Activated CD8-positive, alpha-beta T cell treated with anti-CD3 and anti-CD28 coated beads for 36 hours (primary cell): ENCODE results near the gene TRAK2. TPM values are rescaled to one million over a fixed set of nuclear protein-coding genes. Genes with fewer than 3 reads are reported as not detected.

Source experiments
- ATAC-seq: fragments of 200-7000 bp; cut with Tn5 transposase; one replicate; pipeline ENCODE4 v1.10.0; 2021; ENCODE audit warnings: mild to moderate bottlenecking, moderate library complexity
- CTCF ChIA-PET: fragments of 350-600 bp; sonication (Branson Sonifier 250); formaldehyde crosslinking; loops from one replicate; lab custom pipeline; 2021; ENCODE audit warnings: antibody characterized with exemption; lab: Charles Lee
- POLR2A ChIA-PET: fragments of 350-600 bp; sonication (Branson Sonifier 250); formaldehyde crosslinking; loops from one replicate; lab custom pipeline; 2021; ENCODE audit warnings: antibody characterized with exemption; lab: Charles Lee
- DNase-seq: peaks from one replicate; pipeline ENCODE4 v3.0.0-alpha.2; 2020
- H3K27ac Mint-ChIP-seq: one replicate; pipeline ENCODE4 v1.8.0; 2021; ENCODE audit warnings: mild to moderate bottlenecking, mixed read lengths
- H3K27me3 Mint-ChIP-seq: one replicate; pipeline ENCODE4 v1.8.0; 2021; ENCODE audit warnings: mixed read lengths
- H3K36me3 Mint-ChIP-seq: one replicate; pipeline ENCODE4 v1.8.0; 2021; ENCODE audit warnings: low read depth, mixed read lengths
- H3K4me1 Mint-ChIP-seq: one replicate; pipeline ENCODE4 v1.8.0; 2021; ENCODE audit warnings: low read depth, mixed read lengths
- H3K4me3 Mint-ChIP-seq: one replicate; pipeline ENCODE4 v1.8.0; 2021; ENCODE audit warnings: mild to moderate bottlenecking, moderate library complexity, mixed read lengths
- H3K9me3 Mint-ChIP-seq: one replicate; pipeline ENCODE4 v1.8.0; 2021; ENCODE audit warnings: mixed read lengths
- intact Hi-C: fragments of 100-400 bp; cut with micrococcal nuclease; formaldehyde crosslinking; loops from one replicate; pipeline ENCODE4 v1.10.0; 2022
- total RNA-seq, 2 experiments: library from RNA; stranded (reverse); gene quantifications; one replicate each; pipeline ENCODE4 v1.2.3, GENCODE V29; 2021
- TF ChIP-seq, protein P1 (sequence below): fragments of 200-600 bp; IDR thresholded peaks from one replicate; pipeline ENCODE4 v1.8.0; 2022; ENCODE audit warnings: antibody characterized with exemption, mild to moderate bottlenecking

The TRAK2 gene
- total RNA-seq, 2 experiments from 2014 or later: 19.8 to 22.8 TPM

DNA sequence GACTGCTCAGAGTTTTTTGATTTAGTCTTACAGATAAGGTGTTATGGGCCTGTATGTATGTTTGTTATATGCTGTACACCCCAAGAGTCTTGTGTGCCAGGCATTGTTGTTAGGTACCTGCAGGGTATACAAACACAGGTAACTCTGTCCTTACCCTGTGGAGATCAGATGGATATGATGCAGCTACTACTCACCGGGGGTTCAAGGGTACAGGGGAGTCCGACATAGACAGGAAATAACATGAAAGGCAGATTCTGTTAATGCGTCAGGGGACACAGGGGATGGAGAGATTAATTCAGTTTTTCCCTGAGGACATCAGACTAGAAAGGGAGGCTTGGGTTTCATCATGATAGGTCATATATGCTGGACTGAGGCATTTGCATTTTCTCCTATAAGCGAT is 31.3 kb downstream of the TRAK2 start:
- H3K9me3 Mint-ChIP-seq: no peaks in the 10 kb centered on the region
- intact Hi-C loops: no loop called here
- ChIA-PET CTCF (no interaction called here), POLR2A (no interaction called here)
- H3K27ac Mint-ChIP-seq: peak overlapping the region; percentile 66
- H3K4me3 Mint-ChIP-seq: no peak overlapping the region
- ATAC-seq (peak; percentile 32), DNase-seq (no peak)
- H3K4me1 Mint-ChIP-seq: peaks cover 45% of the 10 kb centered on the region
- peaks cover 6% of the 10 kb centered on the region for H3K36me3 Mint-ChIP-seq
- TF ChIP-seq, protein P1, sequence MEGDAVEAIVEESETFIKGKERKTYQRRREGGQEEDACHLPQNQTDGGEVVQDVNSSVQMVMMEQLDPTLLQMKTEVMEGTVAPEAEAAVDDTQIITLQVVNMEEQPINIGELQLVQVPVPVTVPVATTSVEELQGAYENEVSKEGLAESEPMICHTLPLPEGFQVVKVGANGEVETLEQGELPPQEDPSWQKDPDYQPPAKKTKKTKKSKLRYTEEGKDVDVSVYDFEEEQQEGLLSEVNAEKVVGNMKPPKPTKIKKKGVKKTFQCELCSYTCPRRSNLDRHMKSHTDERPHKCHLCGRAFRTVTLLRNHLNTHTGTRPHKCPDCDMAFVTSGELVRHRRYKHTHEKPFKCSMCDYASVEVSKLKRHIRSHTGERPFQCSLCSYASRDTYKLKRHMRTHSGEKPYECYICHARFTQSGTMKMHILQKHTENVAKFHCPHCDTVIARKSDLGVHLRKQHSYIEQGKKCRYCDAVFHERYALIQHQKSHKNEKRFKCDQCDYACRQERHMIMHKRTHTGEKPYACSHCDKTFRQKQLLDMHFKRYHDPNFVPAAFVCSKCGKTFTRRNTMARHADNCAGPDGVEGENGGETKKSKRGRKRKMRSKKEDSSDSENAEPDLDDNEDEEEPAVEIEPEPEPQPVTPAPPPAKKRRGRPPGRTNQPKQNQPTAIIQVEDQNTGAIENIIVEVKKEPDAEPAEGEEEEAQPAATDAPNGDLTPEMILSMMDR: no peak
- H3K27me3 Mint-ChIP-seq: no peaks in the 10 kb centered on the region

DNA sequence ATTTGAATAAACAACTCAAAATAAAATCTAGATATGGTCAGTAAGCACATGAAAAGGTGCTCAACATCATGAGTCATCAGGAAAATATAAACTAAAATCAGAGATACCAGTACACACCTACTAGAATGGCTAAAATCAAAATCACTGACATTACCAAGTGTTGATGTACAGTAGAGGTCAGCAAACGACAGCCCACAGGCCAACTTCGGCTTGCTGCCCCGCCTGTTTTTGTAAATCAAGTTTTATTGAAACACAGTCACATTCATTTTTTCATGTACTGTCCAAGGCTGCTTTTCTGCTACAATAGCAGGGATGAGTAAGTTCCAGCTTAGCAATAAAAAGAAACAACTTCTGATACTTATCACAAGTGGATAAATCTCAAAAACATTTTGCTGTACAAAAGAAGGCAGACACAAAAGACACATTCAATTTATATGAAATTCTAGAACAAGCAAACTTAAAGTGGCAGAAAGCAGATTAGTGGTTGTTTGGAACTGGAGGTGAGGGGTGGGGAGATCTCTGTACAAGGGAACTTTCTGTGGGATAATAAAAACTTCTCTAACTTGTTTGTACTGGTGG is 32.1 kb downstream of the TRAK2 start:
- Mint-ChIP-seq H3K27ac (peak overlapping the region; percentile 77), H3K4me1 (peaks cover 44% of the 10 kb centered on the region), H3K27me3 (no peaks in the 10 kb centered on the region), H3K36me3 (peaks cover 6% of the 10 kb centered on the region), H3K9me3 (no peaks in the 10 kb centered on the region), H3K4me3 (no peak overlapping the region)
- intact Hi-C loops: no loop called here
- DNase-seq: no peak
- TF ChIP-seq, protein P1: no peak
- ATAC-seq: no peak
- POLR2A ChIA-PET: interaction anchor here (0.5 kb wide), 1 partner anchor 12 kb away, joined by 3 read pairs; no protein-coding TSS in a partner anchor
- CTCF ChIA-PET: no interaction called here

DNA sequence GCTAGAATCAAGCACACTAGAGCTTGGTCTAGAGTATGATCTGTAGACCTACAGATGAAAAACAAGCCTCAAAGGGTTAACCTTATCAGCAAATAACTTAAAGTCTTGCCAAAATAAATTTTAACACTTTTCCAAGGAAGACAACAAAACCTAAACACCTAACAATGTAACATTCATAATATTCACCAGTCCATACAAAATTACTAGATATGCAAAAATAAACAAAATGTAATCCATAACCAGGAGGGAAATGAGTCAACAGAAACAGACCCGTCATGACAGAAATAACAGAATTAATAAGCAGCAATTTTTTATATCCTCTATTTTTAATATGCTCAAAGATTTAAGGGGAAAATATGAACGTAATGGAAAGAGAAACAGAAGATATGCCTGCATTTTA is 36.1 kb downstream of the TRAK2 start:
- ATAC-seq (no peak), DNase-seq (no peak)
- Mint-ChIP-seq H3K27ac (no peak overlapping the region), H3K9me3 (no peaks in the 10 kb centered on the region), H3K4me1 (peaks cover 19% of the 10 kb centered on the region), H3K36me3 (peaks cover 8% of the 10 kb centered on the region), H3K27me3 (no peaks in the 10 kb centered on the region), H3K4me3 (no peak overlapping the region)
- intact Hi-C loops: no loop called here
- ChIA-PET CTCF (interaction anchor here (0.9 to 2.1 kb wide), 3 partner anchors 10 to 183 kb away, joined by 3 to 9 read pairs (median 9); no protein-coding TSS in a partner anchor), POLR2A (interaction anchor here (1.0 kb wide), 1 partner anchor 36 kb away, joined by 4 read pairs; the partner anchor contains the start of genes STRADB and TRAK2)
- TF ChIP-seq, protein P1: no peak

DNA sequence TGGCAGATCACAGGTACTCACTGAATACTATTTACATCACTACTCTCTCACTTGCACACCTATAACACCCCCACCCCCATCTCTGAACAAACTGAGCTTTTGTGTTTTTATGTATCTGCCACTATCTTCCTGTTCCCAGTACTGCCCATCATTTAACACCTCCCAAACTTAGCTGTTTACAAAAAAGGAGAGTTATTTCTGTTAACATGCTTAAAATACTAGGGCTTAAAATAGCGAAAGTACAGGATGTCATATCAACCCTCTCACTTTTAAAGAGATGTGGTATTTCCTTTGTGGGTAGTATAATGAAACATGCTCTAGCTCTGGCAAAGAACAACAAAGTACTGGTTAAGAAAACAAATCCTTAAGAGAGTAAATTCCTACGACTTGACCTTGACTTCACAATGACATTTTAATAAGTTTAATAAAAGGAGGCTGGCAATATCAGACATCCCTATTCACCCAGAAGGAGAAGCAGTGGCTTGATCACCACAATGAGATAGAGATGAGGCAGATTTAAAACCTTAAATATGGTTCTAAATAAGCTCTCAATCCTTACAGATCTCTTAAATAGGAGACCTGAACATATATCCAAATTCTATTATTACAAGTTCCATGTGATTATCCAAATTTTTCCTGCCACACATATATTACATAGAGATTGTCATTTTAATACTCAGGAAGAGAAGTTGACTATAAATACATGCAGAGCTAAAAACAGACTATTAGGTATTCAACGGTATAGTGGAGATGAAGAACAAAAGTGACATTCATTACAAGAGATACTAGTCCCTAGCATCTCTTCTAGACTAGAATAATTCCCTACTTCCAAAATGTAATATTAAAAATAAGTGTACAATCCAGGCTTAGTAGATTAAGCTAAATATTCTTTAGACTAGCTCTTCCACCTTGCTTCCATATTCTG is 36.9 kb downstream of the TRAK2 start:
- Mint-ChIP-seq H3K9me3 (no peaks in the 10 kb centered on the region), H3K4me3 (no peak overlapping the region), H3K27me3 (no peaks in the 10 kb centered on the region), H3K4me1 (peaks cover 12% of the 10 kb centered on the region), H3K27ac (no peak overlapping the region), H3K36me3 (peaks cover 8% of the 10 kb centered on the region)
- ATAC-seq: peak; percentile 81
- no peak for DNase-seq
- CTCF ChIA-PET: interaction anchor here (0.9 to 2.1 kb wide), 6 partner anchors 9 to 182 kb away, joined by 3 to 9 read pairs (median 4); no protein-coding TSS in a partner anchor
- POLR2A ChIA-PET: interaction anchor here (0.8 to 1.3 kb wide), 4 partner anchors 20 to 177 kb away, joined by 3 to 4 read pairs (median 4); partner anchors contain the start of genes STRADB and TRAK2
- TF ChIP-seq, protein P1: no peak
- intact Hi-C loops: no loop called here
